HepG2 (cell line): Measurements from ENCODE around the gene OAF. TPM values are rescaled to one million over a fixed set of nuclear protein-coding genes. Genes with fewer than 3 reads are reported as not detected.

Experiments used
- ARID2 ChIP-seq: sonication (generic); formaldehyde crosslinking; IDR thresholded peaks from 2 replicates; pipeline ENCODE4 v1.8.1; 2022; ENCODE audit warnings: mild to moderate bottlenecking, missing genetic modification reagents, borderline replicate concordance
- CENPT ChIP-seq: sonication (generic); formaldehyde crosslinking; IDR thresholded peaks from 2 replicates; pipeline ENCODE4 v1.8.0; 2022; ENCODE audit warnings: low read depth, mild to moderate bottlenecking, moderate library complexity, missing genetic modification reagents
- GTF3A ChIP-seq: sonication (generic); formaldehyde crosslinking; conservative IDR thresholded peaks from 2 replicates; pipeline ENCODE4 v1.4.0; 2020; ENCODE audit warnings: mild to moderate bottlenecking, missing genetic modification reagents
- HDAC6 ChIP-seq: fragments of 200-600 bp; sonication (generic); IDR thresholded peaks from 2 replicates; pipeline ENCODE4 v1.7.0; 2017; ENCODE audit warnings: mild to moderate bottlenecking, antibody characterized with exemption, low read length, low read depth
- KLF12 ChIP-seq: sonication (generic); formaldehyde crosslinking; IDR thresholded peaks from 2 replicates; pipeline ENCODE4 v1.4.0; 2020; ENCODE audit warnings: missing genetic modification reagents, borderline replicate concordance
- RBFOX2 ChIP-seq: fragments of 200-400 bp; formaldehyde crosslinking; IDR thresholded peaks from 2 replicates; pipeline ENCODE4 v1.6.1; 2017; ENCODE audit warnings: low read depth, mild to moderate bottlenecking, low read length
- REL ChIP-seq: sonication (generic); formaldehyde crosslinking; conservative IDR thresholded peaks from 2 replicates; pipeline ENCODE4 v1.8.0; 2022; ENCODE audit warnings: mild to moderate bottlenecking, missing genetic modification reagents, moderate library complexity
- SAP130 ChIP-seq: IDR thresholded peaks from 2 replicates; pipeline ENCODE4 v1.6.1; 2016; ENCODE audit warnings: low read depth
- ZNF264 ChIP-seq: sonication (generic); formaldehyde crosslinking; IDR thresholded peaks from 2 replicates; pipeline ENCODE4 v1.4.0; 2020; ENCODE audit warnings: missing genetic modification reagents
- ZNF343 ChIP-seq: sonication (generic); formaldehyde crosslinking; IDR thresholded peaks from 2 replicates; pipeline ENCODE4 v1.4.0; 2020; ENCODE audit warnings: mild to moderate bottlenecking, missing genetic modification reagents
- polyA plus RNA-seq, 8 experiments: library from polyadenylated mRNA; depleted of rRNA in 3 of 8; stranded (reverse) in 7 of 8; unstranded in 1 of 8; fragments of >200 nt; fragmentation: Illumina TruSeq in 4 of 8; extraction: Trizol in 4 of 8; gene quantifications; 2 replicates each; pipeline versions ENCODE4 v1.2.1 to v1.2.3, GENCODE V29; 2011 to 2016; ENCODE audit warnings: low read depth in 4 of 8, missing spikeins in 1 of 8, mixed read lengths in 1 of 8; ENCODE audit not compliant: insufficient read depth in 1 of 8
- total RNA-seq, 5 experiments: library from RNA; depleted of rRNA; stranded (reverse); fragments of >200 nt; fragmentation: Illumina TruSeq; extraction: Trizol; gene quantifications; 2 replicates each; pipeline ENCODE4 v1.2.3, GENCODE V29; 2016; ENCODE audit warnings: low read depth in 1 of 5
- TF ChIP-seq, protein P1 (sequence below): sonication (generic); formaldehyde crosslinking; conservative IDR thresholded peaks from 2 replicates; pipeline ENCODE4 v1.8.0; 2022; ENCODE audit warnings: missing genetic modification reagents
- TF ChIP-seq, protein P2 (sequence below): sonication (generic); formaldehyde crosslinking; IDR thresholded peaks from 2 replicates; pipeline ENCODE4 v1.5.1; 2020; ENCODE audit warnings: missing genetic modification reagents, mild to moderate bottlenecking, borderline replicate concordance
- TF ChIP-seq, protein P3 (sequence below): sonication (generic); formaldehyde crosslinking; IDR thresholded peaks from 2 replicates; pipeline ENCODE4 v1.4.0; 2020; ENCODE audit warnings: mild to moderate bottlenecking, missing genetic modification reagents, borderline replicate concordance
- TF ChIP-seq, protein P4 (sequence below): sonication (generic); formaldehyde crosslinking; IDR thresholded peaks from 2 replicates; pipeline ENCODE4 v1.8.1; 2022; ENCODE audit warnings: mild to moderate bottlenecking, missing genetic modification reagents

The OAF gene
- total and polyA plus RNA-seq, 2 of the 13 experiments (the other 11 are each of a cell fraction or from before 2014, with no cell fraction given): 63.7 to 94.6 TPM

DNA sequence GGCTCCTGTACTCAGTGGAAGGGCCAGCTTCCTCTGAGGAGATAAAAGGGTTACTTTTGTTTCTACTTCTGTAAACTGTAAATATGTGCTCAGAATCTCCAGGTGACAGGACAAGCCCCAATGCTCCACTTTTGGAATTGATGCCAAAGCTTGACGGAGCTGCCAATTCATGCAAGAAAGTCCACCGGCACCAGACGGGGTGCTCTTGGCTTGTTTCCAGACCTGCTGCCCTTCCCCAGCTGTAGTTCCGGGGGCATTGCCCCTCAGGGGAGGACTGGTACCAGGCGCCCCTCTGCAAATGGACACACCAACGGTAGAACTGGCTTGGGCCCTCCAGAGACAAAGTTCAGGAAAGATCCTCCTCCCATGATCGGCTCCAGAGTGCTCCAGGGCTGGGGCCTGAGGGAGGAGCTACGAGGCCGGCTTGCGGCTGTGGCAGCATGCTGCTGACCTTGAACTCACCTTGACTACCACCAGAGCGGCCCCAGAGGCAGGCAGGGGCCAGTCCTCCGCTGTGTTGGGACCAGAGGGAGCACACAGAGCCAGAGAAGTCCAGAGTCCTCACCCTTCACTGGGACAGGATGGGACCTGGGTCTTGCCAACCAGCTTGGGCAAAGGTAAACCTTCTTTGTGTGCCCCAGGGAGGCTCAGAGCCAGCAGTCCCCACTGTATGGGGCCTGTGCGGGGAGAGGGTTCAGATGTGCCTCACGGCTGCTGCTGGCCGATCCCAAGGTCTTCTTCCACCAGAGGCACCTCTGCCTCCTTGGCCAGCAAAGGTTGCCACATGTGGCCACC lies 17.8 kb upstream of the OAF start (continued):
- TF ChIP-seq, protein P1, sequence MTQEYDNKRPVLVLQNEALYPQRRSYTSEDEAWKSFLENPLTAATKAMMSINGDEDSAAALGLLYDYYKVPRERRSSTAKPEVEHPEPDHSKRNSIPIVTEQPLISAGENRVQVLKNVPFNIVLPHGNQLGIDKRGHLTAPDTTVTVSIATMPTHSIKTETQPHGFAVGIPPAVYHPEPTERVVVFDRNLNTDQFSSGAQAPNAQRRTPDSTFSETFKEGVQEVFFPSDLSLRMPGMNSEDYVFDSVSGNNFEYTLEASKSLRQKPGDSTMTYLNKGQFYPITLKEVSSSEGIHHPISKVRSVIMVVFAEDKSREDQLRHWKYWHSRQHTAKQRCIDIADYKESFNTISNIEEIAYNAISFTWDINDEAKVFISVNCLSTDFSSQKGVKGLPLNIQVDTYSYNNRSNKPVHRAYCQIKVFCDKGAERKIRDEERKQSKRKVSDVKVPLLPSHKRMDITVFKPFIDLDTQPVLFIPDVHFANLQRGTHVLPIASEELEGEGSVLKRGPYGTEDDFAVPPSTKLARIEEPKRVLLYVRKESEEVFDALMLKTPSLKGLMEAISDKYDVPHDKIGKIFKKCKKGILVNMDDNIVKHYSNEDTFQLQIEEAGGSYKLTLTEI: no peak
- TF ChIP-seq RBFOX2 (peak; percentile 58; the same call in 1 of the 2 replicates), GTF3A (CRISPR knock-in tag) (0 out of 2 replicates have a peak, but pooled peaks have one; percentile 59), CENPT (CRISPR knock-in tag) (no peak), SAP130 (peak; percentile 80), ZNF264 (peak; percentile 60), HDAC6 (no peak), REL (CRISPR knock-in tag) (no peak), ZNF343 (peak; percentile 54; the same call in 1 of the 2 replicates), KLF12 (peak; percentile 37; the same call in 1 of the 2 replicates), ARID2 (CRISPR knock-in tag) (peak; percentile 63; the same call in 1 of the 2 replicates)
- TF ChIP-seq, protein P2, sequence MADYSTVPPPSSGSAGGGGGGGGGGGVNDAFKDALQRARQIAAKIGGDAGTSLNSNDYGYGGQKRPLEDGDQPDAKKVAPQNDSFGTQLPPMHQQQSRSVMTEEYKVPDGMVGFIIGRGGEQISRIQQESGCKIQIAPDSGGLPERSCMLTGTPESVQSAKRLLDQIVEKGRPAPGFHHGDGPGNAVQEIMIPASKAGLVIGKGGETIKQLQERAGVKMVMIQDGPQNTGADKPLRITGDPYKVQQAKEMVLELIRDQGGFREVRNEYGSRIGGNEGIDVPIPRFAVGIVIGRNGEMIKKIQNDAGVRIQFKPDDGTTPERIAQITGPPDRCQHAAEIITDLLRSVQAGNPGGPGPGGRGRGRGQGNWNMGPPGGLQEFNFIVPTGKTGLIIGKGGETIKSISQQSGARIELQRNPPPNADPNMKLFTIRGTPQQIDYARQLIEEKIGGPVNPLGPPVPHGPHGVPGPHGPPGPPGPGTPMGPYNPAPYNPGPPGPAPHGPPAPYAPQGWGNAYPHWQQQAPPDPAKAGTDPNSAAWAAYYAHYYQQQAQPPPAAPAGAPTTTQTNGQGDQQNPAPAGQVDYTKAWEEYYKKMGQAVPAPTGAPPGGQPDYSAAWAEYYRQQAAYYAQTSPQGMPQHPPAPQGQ (CRISPR knock-in tag): no peak
- TF ChIP-seq, protein P3, sequence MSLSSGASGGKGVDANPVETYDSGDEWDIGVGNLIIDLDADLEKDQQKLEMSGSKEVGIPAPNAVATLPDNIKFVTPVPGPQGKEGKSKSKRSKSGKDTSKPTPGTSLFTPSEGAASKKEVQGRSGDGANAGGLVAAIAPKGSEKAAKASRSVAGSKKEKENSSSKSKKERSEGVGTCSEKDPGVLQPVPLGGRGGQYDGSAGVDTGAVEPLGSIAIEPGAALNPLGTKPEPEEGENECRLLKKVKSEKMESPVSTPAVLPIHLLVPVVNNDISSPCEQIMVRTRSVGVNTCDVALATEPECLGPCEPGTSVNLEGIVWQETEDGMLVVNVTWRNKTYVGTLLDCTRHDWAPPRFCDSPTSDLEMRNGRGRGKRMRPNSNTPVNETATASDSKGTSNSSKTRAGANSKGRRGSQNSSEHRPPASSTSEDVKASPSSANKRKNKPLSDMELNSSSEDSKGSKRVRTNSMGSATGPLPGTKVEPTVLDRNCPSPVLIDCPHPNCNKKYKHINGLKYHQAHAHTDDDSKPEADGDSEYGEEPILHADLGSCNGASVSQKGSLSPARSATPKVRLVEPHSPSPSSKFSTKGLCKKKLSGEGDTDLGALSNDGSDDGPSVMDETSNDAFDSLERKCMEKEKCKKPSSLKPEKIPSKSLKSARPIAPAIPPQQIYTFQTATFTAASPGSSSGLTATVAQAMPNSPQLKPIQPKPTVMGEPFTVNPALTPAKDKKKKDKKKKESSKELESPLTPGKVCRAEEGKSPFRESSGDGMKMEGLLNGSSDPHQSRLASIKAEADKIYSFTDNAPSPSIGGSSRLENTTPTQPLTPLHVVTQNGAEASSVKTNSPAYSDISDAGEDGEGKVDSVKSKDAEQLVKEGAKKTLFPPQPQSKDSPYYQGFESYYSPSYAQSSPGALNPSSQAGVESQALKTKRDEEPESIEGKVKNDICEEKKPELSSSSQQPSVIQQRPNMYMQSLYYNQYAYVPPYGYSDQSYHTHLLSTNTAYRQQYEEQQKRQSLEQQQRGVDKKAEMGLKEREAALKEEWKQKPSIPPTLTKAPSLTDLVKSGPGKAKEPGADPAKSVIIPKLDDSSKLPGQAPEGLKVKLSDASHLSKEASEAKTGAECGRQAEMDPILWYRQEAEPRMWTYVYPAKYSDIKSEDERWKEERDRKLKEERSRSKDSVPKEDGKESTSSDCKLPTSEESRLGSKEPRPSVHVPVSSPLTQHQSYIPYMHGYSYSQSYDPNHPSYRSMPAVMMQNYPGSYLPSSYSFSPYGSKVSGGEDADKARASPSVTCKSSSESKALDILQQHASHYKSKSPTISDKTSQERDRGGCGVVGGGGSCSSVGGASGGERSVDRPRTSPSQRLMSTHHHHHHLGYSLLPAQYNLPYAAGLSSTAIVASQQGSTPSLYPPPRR (CRISPR knock-in tag): peak; percentile 78; the same call in 1 of the 2 replicates
- TF ChIP-seq, protein P4, sequence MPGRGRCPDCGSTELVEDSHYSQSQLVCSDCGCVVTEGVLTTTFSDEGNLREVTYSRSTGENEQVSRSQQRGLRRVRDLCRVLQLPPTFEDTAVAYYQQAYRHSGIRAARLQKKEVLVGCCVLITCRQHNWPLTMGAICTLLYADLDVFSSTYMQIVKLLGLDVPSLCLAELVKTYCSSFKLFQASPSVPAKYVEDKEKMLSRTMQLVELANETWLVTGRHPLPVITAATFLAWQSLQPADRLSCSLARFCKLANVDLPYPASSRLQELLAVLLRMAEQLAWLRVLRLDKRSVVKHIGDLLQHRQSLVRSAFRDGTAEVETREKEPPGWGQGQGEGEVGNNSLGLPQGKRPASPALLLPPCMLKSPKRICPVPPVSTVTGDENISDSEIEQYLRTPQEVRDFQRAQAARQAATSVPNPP (CRISPR knock-in tag): 0 out of 2 replicates have a peak, but pooled peaks have one; percentile 23
